EL (cell line): Measurements from ENCODE around the gene FKBP9.
A peak's percentile ranks its signal among the peaks of the same experiment; 100 is the strongest.
"Not testable (repeated sequence)": the region's sequence is repeated elsewhere in the genome, so short reads cannot be mapped to it uniquely, and the experiment has no call there.

Source experiments
- DNase-seq: peaks from one replicate; pipeline ENCODE4 v3.0.0-alpha.2; 2016

Gene FKBP9, protein sequence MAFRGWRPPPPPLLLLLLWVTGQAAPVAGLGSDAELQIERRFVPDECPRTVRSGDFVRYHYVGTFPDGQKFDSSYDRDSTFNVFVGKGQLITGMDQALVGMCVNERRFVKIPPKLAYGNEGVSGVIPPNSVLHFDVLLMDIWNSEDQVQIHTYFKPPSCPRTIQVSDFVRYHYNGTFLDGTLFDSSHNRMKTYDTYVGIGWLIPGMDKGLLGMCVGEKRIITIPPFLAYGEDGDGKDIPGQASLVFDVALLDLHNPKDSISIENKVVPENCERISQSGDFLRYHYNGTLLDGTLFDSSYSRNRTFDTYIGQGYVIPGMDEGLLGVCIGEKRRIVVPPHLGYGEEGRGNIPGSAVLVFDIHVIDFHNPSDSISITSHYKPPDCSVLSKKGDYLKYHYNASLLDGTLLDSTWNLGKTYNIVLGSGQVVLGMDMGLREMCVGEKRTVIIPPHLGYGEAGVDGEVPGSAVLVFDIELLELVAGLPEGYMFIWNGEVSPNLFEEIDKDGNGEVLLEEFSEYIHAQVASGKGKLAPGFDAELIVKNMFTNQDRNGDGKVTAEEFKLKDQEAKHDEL

DNA sequence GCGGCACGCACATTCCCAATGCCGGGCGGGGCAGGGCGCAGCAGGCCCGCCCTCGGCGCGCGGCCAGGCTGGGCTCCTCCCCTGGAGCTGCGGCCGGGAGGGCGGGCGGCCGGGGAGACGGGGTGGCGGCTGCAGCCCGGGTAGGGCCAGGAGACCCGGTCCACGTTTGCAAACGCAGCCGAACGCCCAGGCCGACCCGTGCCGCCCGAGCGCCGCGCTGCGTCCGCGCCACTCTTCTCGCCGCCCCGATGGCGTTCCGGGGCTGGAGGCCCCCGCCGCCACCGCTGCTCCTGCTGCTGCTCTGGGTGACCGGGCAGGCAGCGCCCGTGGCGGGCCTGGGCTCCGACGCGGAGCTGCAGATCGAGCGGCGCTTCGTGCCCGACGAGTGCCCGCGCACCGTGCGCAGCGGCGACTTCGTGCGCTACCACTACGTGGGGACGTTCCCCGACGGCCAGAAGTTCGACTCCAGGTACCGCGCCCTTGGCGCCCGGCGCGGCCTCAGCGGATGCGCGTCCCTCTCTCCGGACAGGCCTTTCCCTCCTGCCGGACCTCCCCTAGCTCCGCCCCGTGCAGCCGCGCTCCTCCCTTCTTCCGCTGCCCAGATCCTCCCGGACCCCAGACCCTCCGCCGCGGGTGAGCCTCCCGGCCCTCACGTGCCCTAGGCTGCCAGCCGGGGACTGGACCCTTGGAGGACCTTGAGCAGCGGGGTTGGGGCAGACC lies at the start of gene FKBP9:
FKBP9 (plus strand) TSS at position 115 of the 720 bp plus-strand sequence; CDS start at position 249, 134 bp downstream.
- peak; percentile 94 for DNase-seq

DNA sequence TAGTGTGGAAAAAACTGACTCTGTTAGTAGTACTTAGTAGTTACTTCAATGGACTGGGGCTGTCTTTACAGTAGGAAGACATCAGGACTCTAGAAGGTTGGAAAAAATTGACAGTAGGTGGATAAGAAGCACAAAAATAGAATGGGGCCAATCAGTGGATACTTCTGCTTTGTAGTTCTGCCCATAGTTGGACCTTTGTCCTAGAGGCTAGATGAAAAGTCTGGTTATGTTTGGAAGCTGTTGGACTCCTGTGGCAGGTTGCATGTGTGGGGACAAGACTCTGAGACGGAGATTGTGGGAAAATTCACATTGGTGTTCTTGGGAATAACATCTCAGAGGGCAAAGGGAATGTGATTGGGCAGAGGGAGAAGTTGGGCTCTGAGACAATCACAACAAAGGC lies 47.0 kb upstream of the FKBP9 start:
- DNase-seq = no peak

DNA sequence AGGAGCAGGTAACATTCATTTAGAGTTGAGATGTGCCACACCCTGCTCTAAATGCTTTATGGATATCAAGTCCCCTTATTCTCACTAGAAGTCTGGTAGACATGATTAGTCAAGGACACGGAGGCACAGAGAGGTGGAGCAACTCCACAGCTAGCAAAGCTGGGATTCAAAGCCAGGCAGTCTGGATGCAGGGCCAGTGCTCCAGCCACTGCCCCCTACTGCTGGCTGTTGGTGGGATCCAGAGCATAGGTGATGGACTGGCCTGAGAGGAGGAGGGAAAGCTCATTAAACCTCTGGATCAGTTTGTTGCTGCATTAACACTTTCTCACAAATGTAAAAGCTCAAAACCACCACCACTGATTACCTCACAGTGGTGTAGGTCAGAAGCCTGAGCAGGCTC lies 43.1 kb upstream of the FKBP9 start:
- no peak for DNase-seq

DNA sequence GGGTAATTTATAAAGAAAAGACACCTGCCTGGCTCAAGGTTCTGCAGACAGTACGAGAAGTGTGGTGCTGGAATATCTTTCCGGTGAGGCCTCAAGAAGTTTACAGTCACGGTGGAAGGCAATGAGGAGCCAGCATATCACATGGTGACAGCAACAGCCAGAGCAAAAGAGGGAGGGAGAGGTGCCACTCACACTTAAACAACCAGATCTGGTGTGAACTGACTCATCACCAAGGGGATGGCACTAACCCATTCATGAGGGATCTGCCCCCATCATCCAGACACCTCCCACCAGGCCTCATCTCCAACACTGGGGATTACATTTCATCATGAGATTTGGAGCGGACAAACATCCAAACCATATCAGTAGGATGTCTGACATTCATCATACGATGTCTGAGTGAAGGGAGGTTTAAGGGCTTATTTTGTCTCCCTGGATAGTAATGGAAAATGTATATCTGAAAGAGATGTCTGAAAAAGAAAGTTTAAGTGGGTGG lies 42.2 kb upstream of the FKBP9 start:
- no peak for DNase-seq

DNA sequence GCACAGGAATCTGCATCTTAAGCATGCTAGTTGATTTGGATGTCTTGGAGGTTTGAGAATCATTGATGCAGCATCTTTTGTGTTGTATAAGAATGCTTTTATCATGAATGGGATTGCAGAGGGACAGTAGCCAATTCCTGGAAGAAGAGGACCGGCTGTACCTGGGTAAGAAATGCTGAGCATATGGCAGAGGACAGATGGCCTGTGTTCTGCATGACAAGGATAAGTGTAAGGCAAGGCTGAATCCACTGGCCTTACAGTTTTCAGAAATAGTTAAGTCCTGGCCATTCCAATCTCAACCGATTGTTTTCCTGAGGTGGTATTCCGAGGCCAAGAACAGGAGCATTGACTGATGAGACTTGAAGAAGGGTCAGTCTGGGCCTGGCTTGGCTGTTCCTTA lies 41.2 kb upstream of the FKBP9 start:
- no peak for DNase-seq

DNA sequence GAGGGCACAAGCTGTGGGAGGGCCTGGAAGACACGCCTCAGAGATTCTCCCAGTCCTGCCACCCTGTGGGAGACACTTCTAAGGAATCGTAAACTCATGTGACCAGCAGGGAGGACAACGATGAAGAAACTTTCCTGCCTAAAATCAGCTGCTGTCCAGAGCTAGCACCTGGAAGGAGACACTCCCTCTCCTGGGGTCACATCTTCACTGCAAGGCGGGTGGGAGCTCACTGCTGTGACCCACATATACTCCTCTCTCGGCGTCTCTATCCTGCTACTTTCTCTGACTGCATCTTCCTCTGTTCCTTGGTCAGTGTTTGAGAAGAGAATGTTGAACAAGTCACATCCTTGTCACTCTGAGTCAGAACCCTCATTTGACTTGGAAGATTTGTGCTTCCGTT lies 40.2 kb upstream of the FKBP9 start:
- DNase-seq = not testable (repeated sequence)

DNA sequence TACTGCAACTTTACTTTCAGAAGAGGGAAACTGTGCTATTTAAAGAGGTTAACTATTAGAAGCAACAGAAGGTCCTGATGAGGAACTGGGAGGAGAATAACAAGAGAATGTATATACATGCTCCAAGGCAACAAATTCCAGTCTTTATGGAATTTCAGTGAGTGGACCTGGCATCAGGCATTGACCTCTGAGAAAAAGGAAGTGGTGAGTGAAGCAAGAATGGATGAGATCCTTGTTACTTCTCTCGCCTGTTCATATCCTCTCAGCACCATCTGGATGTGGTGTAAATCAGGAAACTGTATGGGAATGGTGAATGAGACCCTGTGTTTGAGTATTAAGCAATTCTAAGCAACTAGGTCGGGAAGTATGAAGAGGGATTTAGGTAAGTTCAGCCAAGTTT lies 35.3 kb upstream of the FKBP9 start:
- peak; percentile 57 for DNase-seq

DNA sequence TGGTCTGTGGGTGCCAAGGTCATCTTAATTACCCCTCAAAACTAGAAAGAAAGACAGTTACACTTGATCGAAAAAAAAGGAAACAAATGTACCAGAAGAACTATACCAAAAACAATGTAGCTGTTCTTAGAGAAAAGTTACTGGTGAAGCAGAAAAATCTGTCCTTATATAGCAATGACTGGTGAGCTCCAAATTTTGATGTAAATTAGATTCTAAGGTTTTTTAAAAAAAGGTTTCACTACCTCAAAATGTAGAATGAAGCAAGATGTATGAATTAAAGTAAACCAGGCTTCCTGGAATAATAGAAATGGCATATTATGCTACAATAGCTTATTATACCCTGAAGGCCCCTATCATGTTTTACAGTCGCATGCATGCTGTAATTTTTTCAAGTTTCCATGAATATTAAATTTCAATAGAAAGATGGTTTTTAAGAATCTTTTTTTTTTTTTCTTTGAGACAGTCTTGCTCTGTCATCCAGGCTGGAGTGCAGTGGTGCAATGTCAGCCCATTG lies 28.4 kb upstream of the FKBP9 start:
- DNase-seq = no peak

DNA sequence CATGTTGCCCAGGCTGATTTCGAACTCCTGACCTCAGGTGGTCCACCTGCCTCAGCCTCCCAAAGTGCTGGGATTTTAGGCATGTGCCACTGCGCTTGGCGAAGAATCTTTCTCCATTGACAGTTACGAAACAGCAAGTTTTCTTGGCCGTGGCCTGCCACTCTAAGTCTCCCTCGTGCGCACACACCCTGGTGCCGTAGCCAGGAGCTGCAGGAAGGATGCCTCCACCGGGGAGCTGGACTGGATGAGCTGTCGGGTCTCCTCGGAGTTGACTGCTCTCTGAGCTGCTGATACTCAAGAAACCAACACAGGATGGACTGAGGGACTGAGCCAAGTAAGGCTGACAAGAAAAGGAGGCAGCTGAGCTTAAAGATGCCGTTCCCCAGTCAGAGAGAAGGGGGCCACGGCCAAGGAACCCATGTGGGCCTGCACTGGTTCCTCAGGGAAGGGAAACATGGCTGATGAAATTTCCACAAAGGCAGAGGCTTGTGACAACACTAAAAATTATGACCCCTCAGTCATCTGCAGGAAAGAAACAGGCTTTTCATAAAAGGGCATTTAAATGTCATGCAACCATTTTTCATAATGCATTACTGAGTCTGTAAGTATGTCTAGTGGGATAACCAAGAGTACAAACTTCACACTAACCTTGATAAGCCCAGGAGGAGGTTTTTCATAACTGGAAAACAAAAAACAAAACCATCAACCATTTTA lies 27.7 kb upstream of the FKBP9 start:
- no peak for DNase-seq

DNA sequence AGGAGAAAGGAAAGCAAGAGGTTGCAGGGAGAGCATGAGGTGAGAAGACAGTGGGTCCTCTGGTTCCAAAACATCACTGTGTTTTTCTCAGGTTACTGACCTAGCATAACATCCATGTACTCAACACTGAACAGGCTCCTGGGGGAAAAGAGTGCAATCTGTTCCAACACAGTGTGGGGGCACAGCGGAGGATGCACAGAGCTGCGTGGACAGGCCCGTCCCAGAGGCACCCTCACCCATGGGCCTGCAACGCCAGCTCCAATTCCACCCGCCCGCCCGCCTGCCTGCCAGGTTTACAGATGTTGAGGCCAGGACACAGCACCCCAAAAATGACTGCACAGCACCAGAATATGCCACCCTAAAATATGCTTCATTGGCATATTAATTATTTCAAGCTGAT lies 26.9 kb upstream of the FKBP9 start:
- no peak for DNase-seq

DNA sequence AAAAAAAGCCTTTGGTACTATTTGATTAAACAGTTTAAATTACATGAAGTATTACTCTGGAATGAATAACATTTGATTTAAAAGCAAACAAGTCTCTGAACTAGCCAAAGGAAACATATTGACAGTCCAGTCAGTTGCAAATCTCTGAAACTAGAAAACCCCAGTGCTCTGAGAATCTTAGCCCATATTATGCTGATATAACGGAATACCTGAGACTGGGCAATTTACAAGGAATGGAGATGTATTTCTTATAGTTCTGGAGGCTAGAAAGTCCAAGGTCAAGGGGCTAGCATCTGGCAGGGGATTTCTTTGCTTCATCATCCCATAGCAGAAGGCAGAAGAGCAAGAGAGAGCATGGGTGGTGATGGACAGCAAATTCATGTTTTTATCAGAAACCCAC lies 21.7 kb upstream of the FKBP9 start:
- no peak for DNase-seq

DNA sequence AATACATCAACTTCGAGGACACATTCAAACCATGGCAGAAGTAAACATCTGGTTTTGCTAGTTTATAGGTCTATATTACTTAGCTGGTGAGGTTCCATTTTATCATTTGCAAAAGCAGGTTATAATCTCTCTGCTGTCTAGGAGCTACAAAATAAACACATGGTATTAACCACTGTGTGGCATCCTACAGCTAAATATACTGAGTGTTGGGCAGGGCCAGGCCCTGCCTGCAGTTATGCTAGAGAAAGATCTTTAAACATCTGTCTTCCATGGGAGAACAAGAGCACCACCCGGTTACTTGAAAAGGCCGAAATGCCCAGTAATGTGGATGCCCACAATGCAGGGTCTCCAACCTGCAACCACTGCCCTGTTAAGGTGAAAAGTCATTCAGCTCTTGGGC lies 20.6 kb upstream of the FKBP9 start:
- no peak for DNase-seq

DNA sequence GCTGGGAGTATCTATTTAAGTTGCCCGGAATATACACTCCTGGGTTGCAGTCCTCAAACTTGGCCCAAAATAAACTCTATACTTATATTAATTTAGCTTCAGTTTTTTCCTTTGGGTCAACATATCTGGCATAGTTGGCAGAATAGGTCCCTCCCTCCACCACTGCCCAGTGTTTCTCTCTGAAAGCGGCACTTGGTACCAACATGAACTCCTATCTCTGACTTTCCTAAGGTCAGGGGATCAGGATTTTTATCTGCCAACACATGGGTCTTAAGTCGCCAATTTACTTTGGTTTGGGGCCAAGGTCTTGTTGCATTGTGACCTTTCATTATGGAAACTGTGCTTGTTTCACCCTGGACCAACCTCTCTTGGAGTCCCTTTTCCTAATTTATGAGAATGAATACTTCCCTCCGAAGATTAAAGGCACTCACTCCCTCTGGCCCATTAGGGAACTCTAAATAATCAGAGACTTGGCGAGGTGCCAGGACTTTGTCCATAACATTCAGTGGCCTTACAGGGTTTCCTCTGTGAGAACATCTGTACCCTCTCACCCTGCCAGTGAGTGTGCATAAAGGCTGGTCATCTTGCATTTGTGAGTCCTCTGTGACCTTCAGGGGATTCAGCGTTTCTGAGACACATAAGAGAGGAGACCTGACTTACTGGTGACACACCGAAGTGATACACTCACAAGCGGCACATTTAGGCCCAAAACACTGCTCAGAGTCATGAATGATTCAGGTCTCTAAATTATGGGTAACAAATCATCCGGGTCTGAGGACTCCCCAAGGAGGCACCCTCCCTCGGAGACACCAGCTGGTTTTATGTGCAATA lies 19.7 kb upstream of the FKBP9 start:
- DNase-seq = peak; percentile 31

DNA sequence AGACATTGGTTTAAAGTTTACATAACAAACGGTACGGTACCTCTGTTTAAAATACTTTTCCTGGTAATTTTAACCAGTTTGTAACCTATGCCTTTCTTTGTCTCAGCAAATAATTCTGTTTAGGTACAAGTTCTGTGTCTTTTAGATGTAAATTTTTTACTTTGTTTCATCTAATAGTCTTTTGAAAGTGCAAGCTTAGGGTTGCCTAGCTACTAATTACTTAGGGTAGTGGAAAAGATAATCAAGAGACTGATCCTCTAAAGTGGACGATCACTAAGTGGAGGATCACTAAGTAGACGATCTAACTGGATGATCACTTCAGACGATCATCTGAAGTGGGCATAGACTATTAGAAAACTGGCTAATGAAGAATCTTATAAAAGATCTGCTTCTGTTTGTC lies 16.1 kb upstream of the FKBP9 start:
- DNase-seq = no peak

DNA sequence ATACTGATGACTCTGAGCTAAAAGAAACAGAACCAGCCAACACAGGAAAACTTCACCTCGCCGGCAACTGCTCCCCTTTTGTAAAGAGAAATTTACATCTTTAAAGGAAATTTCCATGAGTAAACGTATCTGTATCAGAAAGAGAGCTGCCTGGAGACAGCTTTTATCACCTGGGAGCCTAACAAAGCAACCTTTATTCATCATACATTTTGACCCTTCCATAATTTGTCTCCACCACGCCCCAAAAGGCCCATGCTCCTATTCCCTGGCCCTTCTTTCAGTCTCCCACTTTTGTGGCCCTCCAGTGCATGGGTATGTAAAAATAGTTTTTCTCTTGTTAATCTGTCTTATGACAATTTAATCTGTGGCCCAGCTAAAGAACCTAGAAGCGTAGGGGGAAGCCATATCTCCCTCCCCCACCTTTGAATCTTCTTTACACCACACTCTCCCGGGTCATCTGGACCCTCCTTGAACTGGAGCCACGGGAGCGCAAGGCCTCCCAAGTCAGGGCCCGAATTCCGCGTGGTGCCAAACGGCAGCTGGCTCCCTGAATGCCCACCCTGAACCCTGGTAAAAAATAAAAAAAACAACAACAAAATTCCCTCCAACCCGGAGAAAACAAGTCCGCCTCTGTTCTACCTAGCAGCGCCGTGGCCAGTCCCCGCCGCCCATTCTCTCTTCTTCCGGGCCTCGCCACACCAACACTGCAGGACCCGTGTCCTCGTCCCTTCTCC lies 15.4 kb upstream of the FKBP9 start:
- DNase-seq = peak; percentile 8

DNA sequence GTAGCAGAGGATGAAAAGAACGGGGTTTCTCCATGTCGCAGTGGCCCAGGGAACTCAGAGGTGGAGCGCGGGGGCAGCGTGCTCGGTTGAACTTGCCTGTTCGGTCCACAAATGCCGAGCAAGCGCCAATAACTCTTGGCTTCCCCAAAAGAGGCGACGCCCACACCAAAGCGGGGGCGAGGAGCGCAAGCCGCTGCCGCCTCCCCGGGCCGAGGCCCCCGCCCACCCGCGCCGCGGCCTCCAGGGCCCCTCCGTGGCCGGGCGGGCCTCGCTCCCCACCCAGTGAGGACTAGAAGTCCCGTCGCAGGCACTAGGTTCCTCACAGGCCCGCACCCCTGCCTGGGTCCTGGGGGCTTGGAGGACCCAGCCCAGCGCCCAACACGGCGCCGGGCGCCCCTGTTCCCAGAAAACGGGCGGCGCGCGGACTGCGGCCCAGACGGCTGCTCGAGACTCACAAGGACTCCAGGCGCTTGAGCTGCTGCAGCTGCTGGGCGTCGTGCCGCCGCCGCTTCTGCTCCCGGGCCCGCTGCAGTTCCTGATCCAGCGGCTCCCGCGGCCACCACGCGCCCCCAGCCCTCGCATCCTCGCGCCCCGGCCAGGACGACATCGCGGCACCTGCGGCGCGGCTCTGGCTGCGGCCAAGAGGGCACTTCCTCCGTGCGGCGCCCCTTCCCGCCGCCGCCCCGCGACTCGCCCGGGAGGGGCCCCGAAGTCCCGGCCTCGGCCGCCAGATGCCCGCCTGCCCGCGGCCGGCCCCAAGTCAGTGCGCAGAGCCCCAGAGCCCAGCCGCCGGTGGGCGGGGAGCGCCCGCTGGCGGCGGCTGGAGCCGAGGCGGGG lies 14.6 kb upstream of the FKBP9 start:
- peak; percentile 84 for DNase-seq

DNA sequence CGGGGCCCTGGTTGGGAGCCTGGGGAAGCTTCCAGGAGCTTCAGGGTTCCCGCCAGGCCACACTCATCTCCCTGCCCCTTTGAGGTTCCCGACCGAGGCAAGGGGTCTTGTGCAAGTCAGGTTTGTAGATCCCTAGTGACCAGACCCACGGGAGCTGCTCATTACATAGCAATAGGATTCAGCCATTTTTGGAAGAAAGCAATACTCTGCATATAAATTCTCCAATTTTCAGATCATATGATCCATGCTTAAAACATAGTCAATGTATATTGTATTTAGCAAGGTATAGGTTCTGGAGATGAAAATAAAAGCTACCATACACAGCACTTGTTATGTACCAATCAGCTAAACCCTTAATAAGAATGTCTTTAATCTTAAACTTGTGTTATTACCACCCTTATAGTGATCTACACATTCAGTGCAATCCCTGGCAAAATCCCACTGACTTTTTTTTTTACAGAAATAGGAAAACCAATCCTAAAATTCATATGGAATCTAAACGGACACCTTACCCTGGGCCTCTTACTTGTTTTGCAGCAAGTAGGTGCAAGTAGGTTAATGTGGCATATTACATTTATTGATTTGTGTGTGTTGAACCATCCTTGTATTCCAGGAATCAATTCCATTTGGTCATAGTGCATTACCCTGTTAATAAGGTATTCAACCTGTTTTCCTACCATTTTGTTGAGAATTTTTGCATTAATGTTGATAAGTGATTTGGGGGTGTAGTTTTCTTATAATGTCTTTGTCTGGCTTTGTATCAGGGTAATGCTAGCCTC lies 13.8 kb upstream of the FKBP9 start:
- no peak for DNase-seq

DNA sequence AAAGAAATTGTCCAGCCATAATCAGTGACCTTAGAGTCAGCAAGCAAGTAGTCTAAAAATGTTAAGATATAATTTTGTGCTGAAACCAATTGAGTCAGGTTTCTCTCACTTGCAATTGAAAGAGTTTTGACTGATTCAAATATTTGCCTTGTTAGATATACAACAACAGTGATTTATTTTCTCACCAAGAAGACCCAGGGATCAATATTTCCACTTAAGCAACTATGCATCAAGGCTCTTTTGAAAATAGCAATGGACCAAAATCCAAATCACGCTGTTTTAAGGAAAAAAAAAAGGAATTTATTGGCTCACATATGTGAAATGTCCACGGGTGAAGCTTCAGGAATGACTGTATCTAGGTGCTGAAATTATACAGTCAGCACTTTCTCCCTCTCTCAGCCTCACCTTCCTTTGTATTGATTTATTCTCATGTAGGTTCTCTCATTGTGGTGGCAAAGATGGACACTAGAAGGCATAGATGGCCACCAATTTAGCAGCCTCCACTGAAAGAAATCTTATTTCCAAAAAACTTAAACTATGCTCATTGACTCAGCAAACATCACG lies 9.7 kb upstream of the FKBP9 start:
- DNase-seq = no peak

DNA sequence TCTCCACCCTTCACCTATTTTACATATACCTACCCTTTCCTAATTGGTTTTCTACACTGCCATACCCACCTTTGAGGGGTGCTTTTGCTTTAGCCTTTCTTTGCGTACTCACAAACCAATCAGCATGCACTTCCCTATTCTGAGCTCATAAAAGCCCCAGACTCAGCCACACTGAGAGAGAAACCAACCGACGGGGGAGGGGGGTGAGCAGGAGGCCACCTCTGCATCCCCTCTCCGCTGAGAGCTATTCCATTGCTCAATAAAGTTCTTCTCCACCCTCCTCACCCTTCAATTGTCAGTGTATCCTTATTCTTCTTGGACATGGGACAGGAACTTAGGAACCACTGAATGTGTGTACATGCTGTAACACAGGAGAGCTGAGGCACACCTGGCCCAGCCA lies 9.0 kb upstream of the FKBP9 start:
- no peak for DNase-seq
